ELF-1 (cell line): ENCODE measurements around the gene ESYT2.

ENCODE experiments used
- DNase-seq: peaks from one replicate; pipeline ENCODE4 v3.0.0-alpha.2; 2016; ENCODE audit warnings: low read depth, low spot score

Gene ESYT2

GRCh38 chr7:158767707-158768106 is 61.6 kb downstream of the ESYT2 start:
- no peak for DNase-seq

GRCh38 chr7:158766570-158767281 is 62.6 kb downstream of the ESYT2 start:
- no peak for DNase-seq

- no peak for DNase-seq
Observed at GRCh38 chr7:158765020-158765419, 64.3 kb downstream of the ESYT2 start.

- no peak for DNase-seq
Observed at GRCh38 chr7:158763454-158764033, 65.8 kb downstream of the ESYT2 start.

GRCh38 chr7:158761945-158762344 is 67.4 kb downstream of the ESYT2 start:
- DNase-seq: no peak

- DNase-seq: no peak
Observed at GRCh38 chr7:158760936-158761335, 68.4 kb downstream of the ESYT2 start.

GRCh38 chr7:158760445-158760764 is 68.9 kb downstream of the ESYT2 start:
- no peak for DNase-seq

GRCh38 chr7:158759749-158760444 is 69.4 kb downstream of the ESYT2 start:
- no peak for DNase-seq

- no peak for DNase-seq
Observed at GRCh38 chr7:158759245-158759614, 70.1 kb downstream of the ESYT2 start.

GRCh38 chr7:158758586-158759244 is 70.6 kb downstream of the ESYT2 start:
- no peak for DNase-seq

- peak; percentile 87 for DNase-seq
Observed at GRCh38 chr7:158757404-158757989, 71.8 kb downstream of the ESYT2 start.

- no peak for DNase-seq
Observed at GRCh38 chr7:158754746-158755444, 74.4 kb downstream of the ESYT2 start.

GRCh38 chr7:158753900-158754299 is 75.4 kb downstream of the ESYT2 start:
- no peak for DNase-seq

GRCh38 chr7:158751751-158752150 is 77.6 kb downstream of the ESYT2 start:
- DNase-seq: no peak

- no peak for DNase-seq
Observed at GRCh38 chr7:158751199-158751598, 78.1 kb downstream of the ESYT2 start.

- no peak for DNase-seq
Observed at GRCh38 chr7:158750702-158751101, 78.6 kb downstream of the ESYT2 start.

GRCh38 chr7:158749396-158749795 is 79.9 kb downstream of the ESYT2 start:
- no peak for DNase-seq

- DNase-seq: no peak
Observed at GRCh38 chr7:158748335-158748734, 81.0 kb downstream of the ESYT2 start.

- DNase-seq: no peak
Observed at GRCh38 chr7:158747408-158747807, 81.9 kb downstream of the ESYT2 start.

- DNase-seq: no peak
Observed at GRCh38 chr7:158746957-158747356, 82.4 kb downstream of the ESYT2 start.

- DNase-seq: no peak
Observed at GRCh38 chr7:158745057-158745715, 84.1 kb downstream of the ESYT2 start.
